ENCODE data around the gene NGB. TPM values are rescaled to one million over a fixed set of nuclear protein-coding genes. Genes with fewer than 3 reads are reported as not detected.

Gene NGB
- total and polyA plus RNA-seq, 4 donors = not detected

- Histone ChIP-seq H3K4me3 (no peak overlapping the region), H3K9me3 (ENCODE audit: control insufficient read depth in 4 of 4, insufficient read depth in 3 of 4, low read length in 3 of 4) (no peaks in the 10 kb centered on the region), H3K4me1 (ENCODE audit: control insufficient read depth in 5 of 5, insufficient read depth in 5 of 5, low read length in 5 of 5) (peaks cover 0 to 32% (median 5%) of the 10 kb centered on the region in 5 donors), H3K36me3 (ENCODE audit: control insufficient read depth in 4 of 4, insufficient read depth in 4 of 4, low read length in 4 of 4) (peaks cover 0 to 2% (median under 1%) of the 10 kb centered on the region in 4 donors), H3K9ac (ENCODE audit: insufficient read depth in 1 of 2, low read length in 2 of 2) (no peak overlapping the region), H3K27me3 (ENCODE audit: control insufficient read depth in 3 of 3, insufficient read depth in 3 of 3, low read length in 2 of 3) (no peaks in the 10 kb centered on the region), H3K27ac (ENCODE audit: low read depth in 1 of 2, low read length in 1 of 2) (no peak overlapping the region)
- no peak for ATAC-seq (ENCODE audit: insufficient read depth, low FRiP score)
- no peak for DNase-seq
- 92 to 97% methylated on average over 2 of the region's 2 CpGs for WGBS, 2 donors
- no peak for TF ChIP-seq CTCF (IDR thresholded peaks at IDR 0.05; ENCODE audit: control extremely low read depth, extremely low read depth)
These were observed 40.2 kb upstream of the NGB start for GRCh38 chr14:77311217-77311616.

- H3K9me3 ChIP-seq (ENCODE audit: control insufficient read depth in 4 of 4, insufficient read depth in 3 of 4, low read length in 3 of 4) = no peaks in the 10 kb centered on the region
- H3K36me3 ChIP-seq (ENCODE audit: control insufficient read depth in 4 of 4, insufficient read depth in 4 of 4, low read length in 4 of 4) = peaks cover 0 to 8% (median 4%) of the 10 kb centered on the region in 4 donors
- no peaks in the 10 kb centered on the region for H3K27me3 ChIP-seq (ENCODE audit: control insufficient read depth in 3 of 3, insufficient read depth in 3 of 3, low read length in 2 of 3)
- H3K27ac ChIP-seq (ENCODE audit: low read depth in 1 of 2, low read length in 1 of 2) = no peak overlapping the region
- ATAC-seq (ENCODE audit: insufficient read depth, low FRiP score) (no peak), DNase-seq (no peak)
- H3K4me1 ChIP-seq (ENCODE audit: control insufficient read depth in 5 of 5, insufficient read depth in 5 of 5, low read length in 5 of 5) = peaks cover 0 to 25% (median 5%) of the 10 kb centered on the region in 5 donors
- H3K9ac ChIP-seq (ENCODE audit: insufficient read depth in 1 of 2, low read length in 2 of 2) = no peak overlapping the region
- WGBS, 2 donors = 82 to 87% methylated on average over 4 of the region's 4 CpGs
- TF ChIP-seq CTCF (IDR thresholded peaks at IDR 0.05; ENCODE audit: control extremely low read depth, extremely low read depth) = no peak
- H3K4me3 ChIP-seq = no peak overlapping the region
These were observed 39.0 kb upstream of the NGB start for GRCh38 chr14:77310026-77310425.

- Histone ChIP-seq H3K27me3 (ENCODE audit: control insufficient read depth in 3 of 3, insufficient read depth in 3 of 3, low read length in 2 of 3) (no peaks in the 10 kb centered on the region), H3K36me3 (ENCODE audit: control insufficient read depth in 4 of 4, insufficient read depth in 4 of 4, low read length in 4 of 4) (peaks cover 3 to 11% (median 8%) of the 10 kb centered on the region in 4 donors), H3K4me3 (no peak overlapping the region), H3K9ac (ENCODE audit: insufficient read depth in 1 of 2, low read length in 2 of 2) (no peak overlapping the region), H3K4me1 (ENCODE audit: control insufficient read depth in 5 of 5, insufficient read depth in 5 of 5, low read length in 5 of 5) (peaks cover 0 to 16% (median 4%) of the 10 kb centered on the region in 5 donors), H3K27ac (ENCODE audit: low read depth in 1 of 2, low read length in 1 of 2) (no peak overlapping the region), H3K9me3 (ENCODE audit: control insufficient read depth in 4 of 4, insufficient read depth in 3 of 4, low read length in 3 of 4) (no peaks in the 10 kb centered on the region)
- WGBS, 2 donors = 36 to 67% methylated on average over 4 of the region's 4 CpGs
- TF ChIP-seq CTCF (IDR thresholded peaks at IDR 0.05; ENCODE audit: control extremely low read depth, extremely low read depth) = no peak
- no peak for ATAC-seq (ENCODE audit: insufficient read depth, low FRiP score)
- DNase-seq = no peak
These were observed 38.1 kb upstream of the NGB start for GRCh38 chr14:77309131-77309530.
